H9 (cell line): ENCODE results near the gene POU3F3. TPM values are rescaled to one million over a fixed set of nuclear protein-coding genes. Genes with fewer than 3 reads are reported as not detected.

ENCODE experiments used
- DNase-seq: peaks from one replicate; pipeline ENCODE4 v3.0.0-alpha.2; 2017
- H2AFZ ChIP-seq: one replicate; pipeline ENCODE4 v1.6.1; 2013; ENCODE audit warnings: mild to moderate bottlenecking, low read length, control low read depth, moderate library complexity
- H2AK5ac ChIP-seq: 2 replicates; pipeline ENCODE4 v1.6.1; 2013; ENCODE audit warnings: low read length, control low read depth, mixed read lengths; ENCODE audit not compliant: insufficient read length
- H2BK120ac ChIP-seq: one replicate; pipeline ENCODE4 v1.6.1; 2013; ENCODE audit warnings: low read depth, mild to moderate bottlenecking, low read length, control low read depth, inconsistent platforms; ENCODE audit not compliant: poor library complexity, severe bottlenecking
- H2BK12ac ChIP-seq: 2 replicates; pipeline ENCODE4 v1.6.1; 2013; ENCODE audit warnings: low read length, control low read depth, mixed read lengths, low read depth; ENCODE audit not compliant: insufficient read length
- H2BK15ac ChIP-seq: 2 replicates; pipeline ENCODE4 v1.6.1; 2013; ENCODE audit warnings: low read depth, low read length, control low read depth
- H2BK20ac ChIP-seq: one replicate; pipeline ENCODE4 v1.6.1; 2013; ENCODE audit warnings: low read depth, mild to moderate bottlenecking, low read length, control low read depth, inconsistent platforms; ENCODE audit not compliant: poor library complexity, severe bottlenecking
- H2BK5ac ChIP-seq: 2 replicates; pipeline ENCODE4 v1.6.1; 2013; ENCODE audit warnings: low read length, control low read depth, mixed read lengths; ENCODE audit not compliant: insufficient read length
- H3K14ac ChIP-seq: 2 replicates; pipeline ENCODE4 v1.6.1; 2013; ENCODE audit warnings: low read length, control low read depth; ENCODE audit not compliant: insufficient read depth
- H3K18ac ChIP-seq: 2 replicates; pipeline ENCODE4 v1.6.1; 2013; ENCODE audit warnings: low read depth, mild to moderate bottlenecking, mixed read lengths, low read length, control low read depth; ENCODE audit not compliant: insufficient read length
- H3K23ac ChIP-seq: 2 replicates; pipeline ENCODE4 v1.6.1; 2013; ENCODE audit warnings: low read length, control low read depth, mixed read lengths, low read depth; ENCODE audit not compliant: insufficient read length
- H3K23me2 ChIP-seq: 2 replicates; pipeline ENCODE4 v1.6.1; 2013; ENCODE audit warnings: low read depth, mild to moderate bottlenecking, mixed read lengths, low read length, control low read depth; ENCODE audit not compliant: insufficient read length, poor library complexity, severe bottlenecking
- H3K27ac ChIP-seq: 2 replicates; pipeline ENCODE4 v1.5.1; 2013; ENCODE audit warnings: low read length, control low read depth, mixed read lengths, low read depth; ENCODE audit not compliant: insufficient read length
- H3K27me3 ChIP-seq: 2 replicates; pipeline ENCODE4 v1.6.1; 2013; ENCODE audit warnings: low read length, control low read depth, inconsistent platforms; ENCODE audit not compliant: insufficient read depth
- H3K4ac ChIP-seq: 2 replicates; pipeline ENCODE4 v1.6.1; 2013; ENCODE audit warnings: low read depth, mild to moderate bottlenecking, control low read depth, inconsistent platforms, low read length, moderate library complexity
- H3K4me1 ChIP-seq: 2 replicates; pipeline ENCODE4 v1.6.1; 2013; ENCODE audit warnings: low read length, control low read depth, inconsistent platforms; ENCODE audit not compliant: insufficient read depth
- H3K4me2 ChIP-seq: 2 replicates; pipeline ENCODE4 v1.6.1; 2013; ENCODE audit warnings: low read length, control low read depth, mixed read lengths; ENCODE audit not compliant: insufficient read length, insufficient read depth
- H3K56ac ChIP-seq: 2 replicates; pipeline ENCODE4 v1.6.1; 2013; ENCODE audit warnings: low read depth, mild to moderate bottlenecking, mixed read lengths, low read length, control low read depth; ENCODE audit not compliant: insufficient read length
- H3K79me1 ChIP-seq: 2 replicates; pipeline ENCODE4 v1.6.1; 2013; ENCODE audit warnings: low read depth, mild to moderate bottlenecking, moderate library complexity, low read length, control low read depth, inconsistent platforms; ENCODE audit not compliant: insufficient read depth, poor library complexity, severe bottlenecking
- H3K79me2 ChIP-seq: 2 replicates; pipeline ENCODE4 v1.6.1; 2013; ENCODE audit warnings: low read length, control low read depth, inconsistent platforms; ENCODE audit not compliant: insufficient read depth
- H3K9ac ChIP-seq: 2 replicates; pipeline ENCODE4 v1.6.1; 2013; ENCODE audit warnings: low read length, control low read depth, mixed read lengths; ENCODE audit not compliant: insufficient read length; ENCODE audit errors: extremely low read depth
- H3K9me3 ChIP-seq: one replicate; pipeline ENCODE4 v1.6.1; 2013; ENCODE audit warnings: low read depth, low read length, inconsistent platforms; ENCODE audit not compliant: control insufficient read depth
- H3T11ph ChIP-seq: one replicate; pipeline ENCODE4 v1.6.1; 2013; ENCODE audit warnings: mild to moderate bottlenecking, low read length, control low read depth, inconsistent platforms
- H4K20me1 ChIP-seq: one replicate; pipeline ENCODE4 v1.6.1; 2013; ENCODE audit not compliant: control insufficient read depth, insufficient read length, insufficient read depth
- H4K5ac ChIP-seq: 2 replicates; pipeline ENCODE4 v1.6.1; 2013; ENCODE audit warnings: low read depth, mild to moderate bottlenecking, mixed read lengths, low read length, control low read depth; ENCODE audit not compliant: insufficient read length
- H4K8ac ChIP-seq: replicated peaks from 2 replicates; pipeline ENCODE4 v1.6.1; 2013; ENCODE audit warnings: low read length, control low read depth, mixed read lengths, low read depth; ENCODE audit not compliant: insufficient read length
- H4K91ac ChIP-seq: 2 replicates; pipeline ENCODE4 v1.6.1; 2013; ENCODE audit warnings: low read depth, mild to moderate bottlenecking, moderate library complexity, mixed read lengths, low read length, control low read depth; ENCODE audit not compliant: insufficient read length
- H3K27ac Mint-ChIP-seq, 3 experiments: 2 replicates in 2 of 3; 3 replicates in 1 of 3; pipeline ENCODE4 v1.8.0; 2020 to 2021; ENCODE audit warnings: mixed read lengths in 3 of 3, mild to moderate bottlenecking in 1 of 3, moderate library complexity in 1 of 3
- H3K27me3 Mint-ChIP-seq: 2 replicates; pipeline ENCODE4 v1.8.0; 2021; ENCODE audit warnings: low read depth, mild to moderate bottlenecking, moderate library complexity, mixed read lengths
- H3K36me3 Mint-ChIP-seq, 3 experiments: 2 replicates in 2 of 3; 3 replicates in 1 of 3; pipeline ENCODE4 v1.8.0; 2020 to 2021; ENCODE audit warnings: low read depth in 3 of 3, mixed read lengths in 3 of 3; ENCODE audit not compliant: insufficient read depth in 1 of 3
- H3K4me1 Mint-ChIP-seq, 2 experiments: 2 replicates each; pipeline ENCODE4 v1.8.0; 2020; ENCODE audit warnings: mixed read lengths in 2 of 2
- H3K4me3 Mint-ChIP-seq, 2 experiments: 2 replicates in 1 of 2; 3 replicates in 1 of 2; pipeline ENCODE4 v1.8.0; 2020 to 2021; ENCODE audit warnings: mild to moderate bottlenecking in 2 of 2, mixed read lengths in 2 of 2, moderate library complexity in 1 of 2
- H3K9me3 Mint-ChIP-seq, 2 experiments: 2 replicates in 1 of 2; 3 replicates in 1 of 2; pipeline ENCODE4 v1.8.0; 2020; ENCODE audit warnings: mild to moderate bottlenecking in 2 of 2, mixed read lengths in 2 of 2, moderate library complexity in 1 of 2
- CTCF ChIP-seq: fragments of 200-600 bp; sonication (generic); conservative IDR thresholded peaks from 3 replicates; pipeline ENCODE4 v1.8.0; 2021; ENCODE audit warnings: antibody characterized with exemption, mild to moderate bottlenecking
- WGBS: extraction: QIAGEN DNeasy Blood & Tissue Kit; methylation state at CpG from one replicate; pipeline ENCODE4 v1.1.7; 2013; ENCODE audit warnings: missing lambda C conversion rate, low lambda C conversion rate, mixed read lengths; ENCODE audit not compliant: insufficient read length; ENCODE audit errors: extremely low coverage; 5-methylcytosine and 5-hydroxymethylcytosine counted together
- total RNA-seq: library from RNA; stranded (reverse); gene quantifications from 2 replicates; pipeline ENCODE4 v1.2.1, GENCODE V29; 2021

POU3F3 gene
- total RNA-seq, 1 experiment from 2014 or later = not detected

- Histone ChIP-seq H3K18ac (no peak overlapping the region), H3K79me1 (no peaks in the 10 kb centered on the region), H3K23ac (no peak overlapping the region), H4K8ac (no peak overlapping the region), H2AK5ac (no peak overlapping the region), H2BK15ac (no peak overlapping the region), H3K14ac (no peak overlapping the region), H3K56ac (no peak overlapping the region), H3K9me3 (no peaks in the 10 kb centered on the region), H3K4me1 (no peaks in the 10 kb centered on the region), H2BK12ac (no peak overlapping the region), H2BK20ac (no peak overlapping the region), H4K20me1 (no peaks in the 10 kb centered on the region), H3K4ac (no peak overlapping the region), H3K4me2 (no peak overlapping the region), H4K91ac (no peak overlapping the region), H4K5ac (no peak overlapping the region), H2BK120ac (no peak overlapping the region), H2BK5ac (no peak overlapping the region), H2AFZ (no peak overlapping the region), H3K23me2 (no peaks in the 10 kb centered on the region), H3K27me3 (no peaks in the 10 kb centered on the region; the same call in 1 of the 2 replicates), H3K27ac (no peak overlapping the region), H3T11ph (no peak overlapping the region), H3K79me2 (no peaks in the 10 kb centered on the region), H3K9ac (no peak overlapping the region)
- TF ChIP-seq CTCF = no peak
- Mint-ChIP-seq H3K4me1 (no peaks in the 10 kb centered on the region; a peak in 2 of 4 replicates), H3K9me3 (no peaks in the 10 kb centered on the region), H3K36me3 (no peaks in the 10 kb centered on the region), H3K27ac (no peak overlapping the region), H3K27me3 (peaks cover 30% of the 10 kb centered on the region), H3K4me3 (no peak overlapping the region)
- no CpG with 5 or more reads among the region's 3 CpGs for WGBS
- no peak for DNase-seq
Observed at GRCh38 chr2:104836265-104836664, 17.6 kb upstream of the POU3F3 start.
